OCI-LY7 (cell line): ENCODE results near the gene LMAN2L. TPM values are rescaled to one million over a fixed set of nuclear protein-coding genes. Genes with fewer than 3 reads are reported as not detected.

Experiments
- BruUV-seq: library from RNA; stranded (reverse); fragments of 400-500 nt; replicated peaks from 2 replicates; lab custom pipeline; 2021; lab: Mats Ljungman, UMichigan
- CTCF ChIA-PET: fragments of 300-600 bp; sonication (Branson Sonifier 250); formaldehyde crosslinking; loops from one replicate; lab custom pipeline; 2022; ENCODE audit warnings: antibody characterized with exemption; ENCODE audit not compliant: unreplicated experiment; lab: Charles Lee
- POLR2A ChIA-PET: fragments of 300-600 bp; sonication (Branson Sonifier 250); formaldehyde crosslinking; loops from one replicate; lab custom pipeline; 2022; ENCODE audit warnings: antibody characterized with exemption; lab: Charles Lee
- DNase-seq: peaks from one replicate; pipeline ENCODE4 v3.0.0-alpha.2; 2015; ENCODE audit warnings: low spot score
- H2AFZ ChIP-seq: fragments of 200-600 bp; sonication (generic), shearing (Covaris generic); 2 replicates; pipeline ENCODE4 v1.6.1; 2014; ENCODE audit warnings: mild to moderate bottlenecking, antibody characterized with exemption, low read length, moderate library complexity
- H3K27ac ChIP-seq: fragments of 200-600 bp; sonication (generic); 2 replicates; pipeline ENCODE4 v1.5.1; 2014; ENCODE audit warnings: mixed run types, low read depth, mild to moderate bottlenecking, moderate library complexity, low read length, inconsistent platforms; ENCODE audit not compliant: poor library complexity, severe bottlenecking
- H3K36me3 ChIP-seq: fragments of 200-600 bp; sonication (generic); 2 replicates; pipeline ENCODE4 v1.6.1; 2014; ENCODE audit warnings: mild to moderate bottlenecking, antibody characterized with exemption, low read length, moderate library complexity, mixed read lengths; ENCODE audit not compliant: insufficient read depth
- H3K4me1 ChIP-seq: fragments of 200-600 bp; sonication (generic); 2 replicates; pipeline ENCODE4 v1.5.1; 2014; ENCODE audit warnings: mild to moderate bottlenecking, low read length; ENCODE audit not compliant: insufficient read depth, poor library complexity, severe bottlenecking
- H3K4me2 ChIP-seq: fragments of 200-600 bp; sonication (generic); 2 replicates; pipeline ENCODE4 v1.6.1; 2014; ENCODE audit warnings: mild to moderate bottlenecking, low read length
- H3K4me3 ChIP-seq: fragments of 200-600 bp; sonication (generic); 2 replicates; pipeline ENCODE4 v1.5.1; 2014; ENCODE audit warnings: mild to moderate bottlenecking, low read depth, low read length; ENCODE audit not compliant: poor library complexity, severe bottlenecking
- H3K79me2 ChIP-seq: fragments of 200-600 bp; sonication (generic); 2 replicates; pipeline ENCODE4 v1.6.1; 2016; ENCODE audit warnings: low read depth, mild to moderate bottlenecking, low read length, moderate library complexity, mixed read lengths; ENCODE audit not compliant: insufficient read depth
- H3K9me2 ChIP-seq: fragments of 200-600 bp; sonication (generic); 2 replicates; pipeline ENCODE4 v1.6.1; 2016; ENCODE audit warnings: mild to moderate bottlenecking, low read length, mixed read lengths; ENCODE audit not compliant: insufficient read depth
- H3K9me3 ChIP-seq: fragments of 200-600 bp; sonication (generic); 2 replicates; pipeline ENCODE4 v1.6.1; 2014; ENCODE audit warnings: mild to moderate bottlenecking, mixed run types, low read length, mixed read lengths
- H4K20me1 ChIP-seq: fragments of 200-600 bp; sonication (generic); 2 replicates; pipeline ENCODE4 v1.6.1; 2014; ENCODE audit warnings: mild to moderate bottlenecking, antibody characterized with exemption, low read length, moderate library complexity, mixed read lengths; ENCODE audit not compliant: insufficient read depth
- EZH2phosphoT487 ChIP-seq: fragments of 200-600 bp; sonication (generic); IDR thresholded peaks from 2 replicates; pipeline ENCODE4 v1.6.1; 2018; ENCODE audit warnings: low read depth, borderline replicate concordance, mild to moderate bottlenecking, mixed run types, antibody characterized with exemption, low read length, moderate library complexity, mixed read lengths
- intact Hi-C: fragments of 100-400 bp; cut with micrococcal nuclease; formaldehyde crosslinking; loops from one replicate; pipeline ENCODE4 v1.10.0; 2022; ENCODE audit not compliant: unreplicated experiment
- total RNA-seq, 2 experiments: library from RNA; depleted of rRNA in 1 of 2; stranded (reverse); fragments of >200 nt in 1 of 2; shearing (Covaris generic) in 1 of 2; gene quantifications; 2 replicates each; pipeline ENCODE4 v1.2.3, GENCODE V29; 2014 to 2022
- TF ChIP-seq, protein P1 (sequence below): fragments of 200-600 bp; sonication (generic); conservative IDR thresholded peaks from 2 replicates; pipeline ENCODE4 v1.5.1; 2014; ENCODE audit warnings: mild to moderate bottlenecking, antibody characterized with exemption, low read length, moderate library complexity, mixed read lengths

LMAN2L gene
- total RNA-seq, 2 experiments from 2014 or later = 11.3 to 12.9 TPM

DNA sequence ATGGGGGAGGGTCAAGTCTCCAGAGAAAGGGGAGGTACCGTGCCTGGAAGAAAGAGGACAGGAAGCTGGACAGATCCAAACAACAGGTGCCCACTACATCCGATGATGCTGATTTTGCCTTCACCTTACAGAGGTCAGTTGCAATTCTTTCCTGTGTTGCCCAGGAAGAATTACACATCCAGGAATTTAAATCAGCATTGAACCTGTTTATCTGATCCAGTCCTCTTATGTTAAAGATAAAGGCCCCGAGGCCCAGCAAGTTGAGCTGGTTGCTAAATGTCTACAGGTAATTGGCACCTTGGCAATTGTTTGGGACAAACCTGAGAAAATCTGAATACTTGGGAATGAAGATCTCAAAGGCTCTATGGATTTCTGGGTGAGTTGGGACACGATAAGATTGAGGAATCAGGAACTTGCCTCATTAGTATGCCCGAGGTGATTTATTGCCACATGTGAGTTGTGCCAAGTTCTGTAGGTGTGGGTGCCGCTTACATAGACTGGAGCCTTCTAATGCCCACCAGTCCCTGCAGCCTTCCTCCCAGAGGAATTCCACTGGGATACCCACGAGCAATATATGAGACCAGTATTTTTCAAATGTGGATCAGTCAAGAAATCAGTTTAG lies 13.9 kb upstream of the LMAN2L start:
- no peak overlapping the region for H3K4me3 ChIP-seq
- no peaks in the 10 kb centered on the region for H3K9me3 ChIP-seq
- no peaks in the 10 kb centered on the region for H4K20me1 ChIP-seq
- intact Hi-C loops = no loop called here
- CTCF ChIA-PET = no interaction called here
- H3K36me3 ChIP-seq = no peaks in the 10 kb centered on the region
- no peaks in the 10 kb centered on the region for H3K79me2 ChIP-seq
- no peak overlapping the region for H3K4me2 ChIP-seq
- no peak overlapping the region for H2AFZ ChIP-seq
- DNase-seq = no peak
- no peak overlapping the region for H3K27ac ChIP-seq
- TF ChIP-seq EZH2phosphoT487 = no peak
- TF ChIP-seq, protein P1, sequence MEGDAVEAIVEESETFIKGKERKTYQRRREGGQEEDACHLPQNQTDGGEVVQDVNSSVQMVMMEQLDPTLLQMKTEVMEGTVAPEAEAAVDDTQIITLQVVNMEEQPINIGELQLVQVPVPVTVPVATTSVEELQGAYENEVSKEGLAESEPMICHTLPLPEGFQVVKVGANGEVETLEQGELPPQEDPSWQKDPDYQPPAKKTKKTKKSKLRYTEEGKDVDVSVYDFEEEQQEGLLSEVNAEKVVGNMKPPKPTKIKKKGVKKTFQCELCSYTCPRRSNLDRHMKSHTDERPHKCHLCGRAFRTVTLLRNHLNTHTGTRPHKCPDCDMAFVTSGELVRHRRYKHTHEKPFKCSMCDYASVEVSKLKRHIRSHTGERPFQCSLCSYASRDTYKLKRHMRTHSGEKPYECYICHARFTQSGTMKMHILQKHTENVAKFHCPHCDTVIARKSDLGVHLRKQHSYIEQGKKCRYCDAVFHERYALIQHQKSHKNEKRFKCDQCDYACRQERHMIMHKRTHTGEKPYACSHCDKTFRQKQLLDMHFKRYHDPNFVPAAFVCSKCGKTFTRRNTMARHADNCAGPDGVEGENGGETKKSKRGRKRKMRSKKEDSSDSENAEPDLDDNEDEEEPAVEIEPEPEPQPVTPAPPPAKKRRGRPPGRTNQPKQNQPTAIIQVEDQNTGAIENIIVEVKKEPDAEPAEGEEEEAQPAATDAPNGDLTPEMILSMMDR = no peak
- no peaks in the 10 kb centered on the region for H3K9me2 ChIP-seq
- peaks cover 2% of the 10 kb centered on the region for H3K4me1 ChIP-seq
- BruUV-seq = no TSS peak
- POLR2A ChIA-PET = no interaction called here

DNA sequence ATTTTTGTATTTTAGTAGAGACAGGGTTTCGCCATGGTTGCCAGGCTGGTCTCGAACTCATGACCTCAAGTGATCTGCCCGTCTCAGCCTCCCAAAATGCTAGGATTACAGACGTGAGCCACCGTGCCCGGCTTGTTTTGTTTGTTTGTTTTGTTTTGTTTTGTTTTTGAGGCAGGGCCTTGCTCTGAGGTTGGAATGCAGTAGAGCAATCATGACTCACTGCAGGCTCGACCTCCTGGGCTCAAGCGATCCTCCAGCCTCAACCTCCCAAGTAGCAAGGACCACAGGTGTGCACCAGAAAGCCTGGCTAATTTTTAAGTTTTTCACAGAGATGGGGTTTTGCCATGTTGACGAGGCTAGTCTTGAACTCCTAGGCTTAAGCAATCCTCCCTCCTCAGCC lies 11.9 kb upstream of the LMAN2L start:
- intact Hi-C loops = no loop called here

More for the DNA sequence above, 11.9 kb upstream of the LMAN2L start:
- Histone ChIP-seq H3K79me2 (no peaks in the 10 kb centered on the region), H3K4me1 (no peaks in the 10 kb centered on the region), H3K4me3 (no peak overlapping the region), H2AFZ (no peak overlapping the region), H3K27ac (no peak overlapping the region), H4K20me1 (no peaks in the 10 kb centered on the region), H3K36me3 (no peaks in the 10 kb centered on the region), H3K9me3 (no peaks in the 10 kb centered on the region), H3K9me2 (no peaks in the 10 kb centered on the region), H3K4me2 (no peak overlapping the region)
- no TSS peak for BruUV-seq
- POLR2A ChIA-PET = no interaction called here
- TF ChIP-seq EZH2phosphoT487 = no peak
- TF ChIP-seq, protein P1 = no peak
- CTCF ChIA-PET = no interaction called here
- DNase-seq = no peak
